Activated CD8-positive, alpha-beta T cell treated with anti-CD3 and anti-CD28 coated beads for 36 hours (primary cell): ENCODE measurements around the gene GLT8D1. TPM values are rescaled to one million over a fixed set of nuclear protein-coding genes. Genes with fewer than 3 reads are reported as not detected.

Experiments used
- ATAC-seq: fragments of 200-7000 bp; cut with Tn5 transposase; one replicate; pipeline ENCODE4 v1.10.0; 2021; ENCODE audit warnings: mild to moderate bottlenecking, moderate library complexity
- CTCF ChIA-PET: fragments of 350-600 bp; sonication (Branson Sonifier 250); formaldehyde crosslinking; loops from one replicate; lab custom pipeline; 2021; ENCODE audit warnings: antibody characterized with exemption; lab: Charles Lee
- POLR2A ChIA-PET: fragments of 350-600 bp; sonication (Branson Sonifier 250); formaldehyde crosslinking; loops from one replicate; lab custom pipeline; 2021; ENCODE audit warnings: antibody characterized with exemption; lab: Charles Lee
- DNase-seq: peaks from one replicate; pipeline ENCODE4 v3.0.0-alpha.2; 2020
- H3K27ac Mint-ChIP-seq: one replicate; pipeline ENCODE4 v1.8.0; 2021; ENCODE audit warnings: mild to moderate bottlenecking, mixed read lengths
- H3K27me3 Mint-ChIP-seq: one replicate; pipeline ENCODE4 v1.8.0; 2021; ENCODE audit warnings: mixed read lengths
- H3K36me3 Mint-ChIP-seq: one replicate; pipeline ENCODE4 v1.8.0; 2021; ENCODE audit warnings: low read depth, mixed read lengths
- H3K4me1 Mint-ChIP-seq: one replicate; pipeline ENCODE4 v1.8.0; 2021; ENCODE audit warnings: low read depth, mixed read lengths
- H3K4me3 Mint-ChIP-seq: one replicate; pipeline ENCODE4 v1.8.0; 2021; ENCODE audit warnings: mild to moderate bottlenecking, moderate library complexity, mixed read lengths
- H3K9me3 Mint-ChIP-seq: one replicate; pipeline ENCODE4 v1.8.0; 2021; ENCODE audit warnings: mixed read lengths
- CTCF ChIP-seq: fragments of 200-600 bp; IDR thresholded peaks from one replicate; pipeline ENCODE4 v1.8.0; 2022; ENCODE audit warnings: antibody characterized with exemption, mild to moderate bottlenecking
- intact Hi-C: fragments of 100-400 bp; cut with micrococcal nuclease; formaldehyde crosslinking; loops from one replicate; pipeline ENCODE4 v1.10.0; 2022
- total RNA-seq, 2 experiments: library from RNA; stranded (reverse); gene quantifications; one replicate each; pipeline ENCODE4 v1.2.3, GENCODE V29; 2021

Gene GLT8D1
- total RNA-seq, 2 experiments from 2014 or later = 34.0 to 35.0 TPM

GRCh38 chr3:52670621-52671521, 34.7 kb downstream of the GLT8D1 start:
- Mint-ChIP-seq H3K27ac (peak overlapping the region; percentile 82), H3K4me1 (peaks cover 29% of the 10 kb centered on the region), H3K27me3 (no peaks in the 10 kb centered on the region), H3K9me3 (no peaks in the 10 kb centered on the region), H3K36me3 (peaks cover 40% of the 10 kb centered on the region), H3K4me3 (no peak overlapping the region)
- no peak for TF ChIP-seq CTCF
- CTCF ChIA-PET = interaction anchor here (0.9 kb wide), 1 partner anchor 11 kb away, joined by 5 read pairs; no protein-coding TSS in a partner anchor
- POLR2A ChIA-PET = interaction anchor here (1.1 to 1.5 kb wide), 2 partner anchors 17 to 35 kb away, joined by 3 read pairs; partner anchors contain the start of genes GLT8D1 and SPCS1
- intact Hi-C loops = no loop called here
- ATAC-seq (peak; percentile 85), DNase-seq (peak; percentile 64)

GRCh38 chr3:52663098-52663497, 42.5 kb downstream of the GLT8D1 start:
- H3K4me3 Mint-ChIP-seq = no peak overlapping the region
- H3K9me3 Mint-ChIP-seq = no peaks in the 10 kb centered on the region
- DNase-seq (no peak), ATAC-seq (no peak)
- H3K36me3 Mint-ChIP-seq = peaks cover 31% of the 10 kb centered on the region
- H3K27ac Mint-ChIP-seq = no peak overlapping the region
- CTCF ChIA-PET = no interaction called here
- no peaks in the 10 kb centered on the region for H3K27me3 Mint-ChIP-seq
- no peaks in the 10 kb centered on the region for H3K4me1 Mint-ChIP-seq
- intact Hi-C loops = no loop called here
- POLR2A ChIA-PET = no interaction called here
- no peak for TF ChIP-seq CTCF

- ChIA-PET POLR2A (interaction anchor here (0.8 kb wide), 1 partner anchor 33 kb away, joined by 3 read pairs; no protein-coding TSS in a partner anchor), CTCF (no interaction called here)
- DNase-seq (no peak), ATAC-seq (no peak)
- TF ChIP-seq CTCF = no peak
- Mint-ChIP-seq H3K4me3 (no peak overlapping the region), H3K36me3 (peaks cover 34% of the 10 kb centered on the region), H3K27me3 (no peaks in the 10 kb centered on the region), H3K27ac (no peak overlapping the region), H3K4me1 (peaks cover 5% of the 10 kb centered on the region), H3K9me3 (no peaks in the 10 kb centered on the region)
- intact Hi-C loops = no loop called here
Measured at GRCh38 chr3:52660046-52660445, 45.5 kb downstream of the GLT8D1 start.

GRCh38 chr3:52655895-52656294, 49.7 kb downstream of the GLT8D1 start:
- POLR2A ChIA-PET = no interaction called here

More at GRCh38 chr3:52655895-52656294, 49.7 kb downstream of the GLT8D1 start:
- Mint-ChIP-seq H3K4me3 (no peak overlapping the region), H3K27ac (peak overlapping the region; percentile 40), H3K4me1 (peaks cover 5% of the 10 kb centered on the region), H3K36me3 (peaks cover 28% of the 10 kb centered on the region), H3K9me3 (no peaks in the 10 kb centered on the region), H3K27me3 (no peaks in the 10 kb centered on the region)
- DNase-seq (no peak), ATAC-seq (no peak)
- intact Hi-C loops = no loop called here
- CTCF ChIA-PET = no interaction called here
- no peak for TF ChIP-seq CTCF
